ENCODE results near the gene PICK1. TPM values are rescaled to one million over a fixed set of nuclear protein-coding genes. Genes with fewer than 3 reads are reported as not detected.

Gene PICK1
- total RNA-seq, 1 experiment from 2014 or later, result 23.3 TPM

DNA sequence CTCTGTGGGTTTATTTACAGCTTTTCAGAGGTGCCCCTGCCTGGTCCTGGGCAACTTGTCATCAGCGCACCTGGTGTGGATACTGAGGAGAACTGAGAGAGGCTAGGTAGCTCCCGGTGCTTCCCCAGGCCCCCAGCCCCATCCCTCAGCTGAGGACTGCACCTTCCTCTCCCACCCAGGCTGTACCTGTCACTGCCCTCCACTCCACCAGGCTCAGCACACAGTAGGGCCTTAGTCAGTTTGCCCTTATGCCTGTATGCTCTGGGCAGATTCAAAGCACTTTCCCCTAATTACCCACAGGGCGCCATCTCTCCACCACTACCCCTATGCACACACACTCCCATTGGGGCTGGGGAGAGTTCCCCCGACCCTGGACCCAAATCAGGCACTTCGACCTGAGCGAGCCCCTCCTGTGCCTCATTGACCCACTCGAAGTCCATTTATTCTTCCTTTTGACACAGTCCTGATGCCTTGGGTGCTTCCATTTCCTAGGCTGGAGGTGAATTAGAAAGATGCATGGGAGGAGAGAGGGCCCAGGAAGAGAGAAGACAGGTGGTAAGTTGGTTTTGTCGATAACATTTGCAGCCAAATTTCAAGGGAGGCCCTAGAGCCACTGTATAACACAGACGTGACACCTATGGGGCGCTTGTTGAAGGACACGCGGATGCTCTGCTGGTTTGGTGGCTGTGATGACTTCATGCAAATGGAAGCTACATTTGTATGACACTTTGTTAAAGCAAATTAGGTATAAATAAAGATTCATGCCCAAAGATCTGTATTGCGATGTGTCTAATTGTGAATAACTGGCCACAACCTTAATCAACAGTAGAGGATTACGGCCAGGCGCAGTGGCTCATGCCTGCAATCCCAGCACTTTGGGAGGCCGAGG lies 13.8 kb upstream of the PICK1 start:
- in situ Hi-C loops (cut with HindIII; ENCODE audit: low sequenced_read_pairs), result no loop called here
- DNase-seq (ENCODE audit: low spot score), result no peak

DNA sequence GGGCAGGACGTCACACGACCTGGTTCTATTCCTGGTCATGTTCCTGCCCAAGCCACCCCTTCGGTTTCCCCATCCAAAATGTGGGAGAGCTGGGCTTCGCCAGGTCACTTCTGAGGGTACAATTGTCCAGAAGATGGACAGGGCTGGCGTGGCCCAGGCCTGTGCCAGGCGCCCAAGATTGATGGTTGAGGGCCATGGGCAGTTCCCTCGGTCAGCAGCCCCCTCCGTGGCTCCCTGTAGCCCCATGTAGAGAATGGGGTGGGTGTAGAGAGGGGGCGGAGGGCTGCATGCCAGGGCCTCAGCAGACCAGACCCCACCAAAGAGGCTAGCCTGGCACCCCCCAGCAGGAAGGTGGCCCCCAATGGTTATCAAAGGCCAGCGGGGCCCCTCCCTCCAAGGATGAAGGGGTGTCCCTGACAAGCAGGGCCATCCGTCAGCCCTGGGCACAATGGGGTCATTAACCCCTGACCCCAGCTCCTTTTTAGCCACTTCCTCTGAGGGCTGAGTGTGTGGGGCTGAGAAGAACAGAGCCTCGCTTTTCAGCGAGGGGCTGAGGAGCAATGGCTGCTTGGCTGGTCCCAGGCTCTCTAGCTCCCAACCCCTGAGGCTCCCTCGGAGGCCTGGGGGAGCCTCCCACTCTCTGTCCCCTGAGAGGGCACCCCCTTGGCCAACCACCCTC lies 11.0 kb upstream of the PICK1 start:
- in situ Hi-C loops (cut with HindIII; ENCODE audit: low sequenced_read_pairs), result no loop called here
- DNase-seq (ENCODE audit: low spot score), result no peak

- in situ Hi-C loops (cut with HindIII; ENCODE audit: low sequenced_read_pairs), result no loop called here
- DNase-seq (ENCODE audit: low spot score), result no peak
These were observed 7.2 kb upstream of the PICK1 start for GRCh38 chr22:38049812-38050619.

GRCh38 chr22:38050720-38051119 lies 6.5 kb upstream of the PICK1 start:
- no peak for DNase-seq (ENCODE audit: low spot score)
- in situ Hi-C loops (cut with HindIII; ENCODE audit: low sequenced_read_pairs), result no loop called here

DNA sequence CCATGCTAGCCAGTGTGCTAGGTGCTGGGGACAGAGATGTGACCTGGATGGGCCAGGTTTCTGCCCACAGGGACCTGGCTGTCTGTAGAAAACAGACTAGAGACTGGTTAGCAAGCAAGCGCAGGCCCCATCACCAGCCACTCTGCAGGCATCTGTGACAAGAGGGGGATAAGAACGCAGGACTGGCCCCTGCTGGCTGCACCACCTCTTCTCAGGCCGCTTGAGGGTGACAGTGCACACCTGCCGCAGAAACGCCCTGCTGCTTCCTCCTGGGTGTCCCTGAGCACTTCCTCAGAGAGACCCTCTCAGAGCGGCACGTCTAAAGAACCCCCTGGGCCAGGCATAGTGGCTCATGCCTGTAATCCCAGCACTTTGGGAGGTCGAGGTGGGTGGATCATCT lies 5.9 kb upstream of the PICK1 start:
- in situ Hi-C loops (cut with HindIII; ENCODE audit: low sequenced_read_pairs), result no loop called here
- no peak for DNase-seq (ENCODE audit: low spot score)

GRCh38 chr22:38051900-38052862 lies 5.0 kb upstream of the PICK1 start:
- in situ Hi-C loops (cut with HindIII; ENCODE audit: low sequenced_read_pairs), result no loop called here
- DNase-seq (ENCODE audit: low spot score), result peak; percentile 89

GRCh38 chr22:38062791-38063190 lies 5.6 kb downstream of the PICK1 start:
- in situ Hi-C loops (cut with HindIII; ENCODE audit: low sequenced_read_pairs), result no loop called here
- DNase-seq (ENCODE audit: low spot score), result no peak

GRCh38 chr22:38065539-38065938 lies 8.3 kb downstream of the PICK1 start:
- no peak for DNase-seq (ENCODE audit: low spot score)
- in situ Hi-C loops (cut with HindIII; ENCODE audit: low sequenced_read_pairs), result no loop called here

GRCh38 chr22:38066381-38067027 lies 9.3 kb downstream of the PICK1 start:
- in situ Hi-C loops (cut with HindIII; ENCODE audit: low sequenced_read_pairs), result no loop called here
- no peak for DNase-seq (ENCODE audit: low spot score)

- in situ Hi-C loops (cut with HindIII; ENCODE audit: low sequenced_read_pairs), result no loop called here
- DNase-seq (ENCODE audit: low spot score), result no peak
These were observed 9.8 kb downstream of the PICK1 start for GRCh38 chr22:38067028-38067415.

DNA sequence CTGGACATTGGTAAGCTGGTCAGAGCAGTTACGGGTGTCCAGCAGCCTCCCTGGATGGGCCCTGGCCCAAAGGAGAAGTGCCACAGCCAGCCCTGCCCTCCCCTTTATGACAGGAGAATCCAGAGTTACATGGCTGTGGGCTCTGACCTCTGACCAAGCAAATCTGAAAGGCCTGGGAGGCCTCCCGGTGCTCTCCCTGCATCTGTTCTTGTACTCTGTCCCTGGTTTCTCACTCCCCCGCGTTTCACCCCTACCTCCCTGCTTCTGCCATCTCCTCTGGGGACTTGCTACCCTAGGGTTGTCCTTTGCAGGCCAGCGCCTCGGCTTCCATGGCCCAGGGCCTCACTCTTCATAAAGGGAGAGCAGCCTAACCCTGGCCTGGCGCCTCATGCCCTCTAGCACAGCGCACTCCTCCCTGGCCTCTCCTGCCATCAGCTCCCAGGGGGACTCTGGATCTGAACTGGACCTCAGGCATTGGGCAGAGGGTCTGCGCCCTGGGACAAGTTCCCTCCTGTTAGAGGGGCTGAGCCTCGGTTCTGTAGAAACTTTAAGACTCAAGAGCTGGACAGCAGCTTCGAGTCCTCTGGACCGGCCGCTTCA lies 10.7 kb downstream of the PICK1 start:
- DNase-seq (ENCODE audit: low spot score), result no peak
- in situ Hi-C loops (cut with HindIII; ENCODE audit: low sequenced_read_pairs), result no loop called here

DNA sequence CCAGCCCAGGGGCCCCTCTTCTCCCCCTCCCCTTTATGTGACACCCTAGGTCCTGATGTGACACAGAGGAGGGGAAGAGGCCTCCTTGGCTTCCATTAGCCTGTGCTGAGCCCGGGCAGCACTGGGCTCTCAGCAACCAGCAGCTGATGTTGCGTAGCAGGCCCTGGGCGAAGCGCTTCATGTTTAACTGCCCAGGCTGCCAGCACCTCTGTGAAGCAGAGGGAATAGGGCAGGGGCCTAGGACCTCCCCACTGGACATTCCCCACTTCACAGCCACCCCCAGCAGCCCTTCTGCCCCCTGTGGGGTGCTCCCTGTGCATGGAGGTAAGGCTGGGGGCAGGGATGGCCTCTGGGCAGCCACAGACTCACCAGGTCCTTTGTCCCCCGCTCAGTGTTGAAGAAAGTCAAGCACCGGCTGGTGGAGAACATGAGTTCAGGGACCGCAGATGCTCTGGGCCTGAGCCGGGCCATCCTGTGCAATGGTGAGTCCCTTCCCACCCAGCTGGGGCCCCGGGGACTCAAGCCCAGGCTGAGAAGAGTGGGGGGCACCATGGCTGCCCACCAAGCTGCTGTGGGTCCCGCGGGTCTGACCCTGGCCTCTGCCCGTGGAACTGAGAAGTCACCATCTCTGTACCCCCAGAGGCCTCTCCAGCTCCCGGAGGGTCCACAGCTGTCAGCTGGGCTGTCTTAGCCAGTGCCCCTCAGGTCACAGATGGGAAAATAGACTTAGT lies 11.6 kb downstream of the PICK1 start:
- in situ Hi-C loops (cut with HindIII; ENCODE audit: low sequenced_read_pairs), result no loop called here
- no peak for DNase-seq (ENCODE audit: low spot score)

- peak; percentile 94 for DNase-seq (ENCODE audit: low spot score)
- in situ Hi-C loops (cut with HindIII; ENCODE audit: low sequenced_read_pairs), result no loop called here
These were observed 12.4 kb downstream of the PICK1 start for GRCh38 chr22:38069372-38070249.

DNA sequence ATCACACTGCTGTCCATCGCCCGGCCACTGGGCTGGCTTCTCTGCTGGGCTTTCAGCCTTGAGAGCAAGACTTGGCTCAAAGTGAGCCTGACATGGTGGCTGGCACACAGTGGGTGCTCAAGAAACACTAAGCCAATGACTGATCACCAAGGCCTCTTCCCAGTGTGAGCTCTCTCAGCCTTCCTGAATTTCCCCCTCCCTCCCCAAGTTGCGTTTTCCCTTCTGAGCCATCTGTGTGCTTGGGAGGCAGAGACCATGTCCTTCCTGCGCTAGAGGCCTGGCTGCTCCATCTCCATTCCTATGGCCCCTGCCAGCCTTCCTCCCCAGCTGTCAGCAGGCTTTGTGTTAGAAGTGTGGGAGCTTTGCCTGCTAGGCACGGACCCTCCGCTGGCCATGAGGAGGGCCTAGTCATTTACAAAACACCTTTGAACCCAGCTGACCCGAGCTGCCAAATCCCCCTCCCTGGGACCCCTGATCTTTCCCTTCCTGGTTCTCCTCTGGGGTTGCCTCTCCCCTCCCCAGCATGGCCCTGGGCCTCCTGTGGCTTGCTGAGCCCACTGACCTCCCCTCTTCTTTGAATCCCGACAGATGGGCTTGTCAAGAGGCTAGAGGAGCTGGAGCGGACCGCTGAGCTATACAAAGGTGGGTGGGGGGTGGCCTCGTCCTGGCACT lies 13.2 kb downstream of the PICK1 start:
- DNase-seq (ENCODE audit: low spot score), result peak; percentile 65

GRCh38 chr22:38071421-38072321 lies 14.5 kb downstream of the PICK1 start:
- in situ Hi-C loops (cut with HindIII; ENCODE audit: low sequenced_read_pairs), result no loop called here
- no peak for DNase-seq (ENCODE audit: low spot score)

More for the DNA sequence above, 13.2 kb downstream of the PICK1 start:
- in situ Hi-C loops (cut with HindIII; ENCODE audit: low sequenced_read_pairs), result no loop called here

Data from G401 (cell line).